ENCODE measurements around the gene KCNE1.
A peak's percentile ranks its signal among the peaks of the same experiment; 100 is the strongest.

The KCNE1 gene

DNA sequence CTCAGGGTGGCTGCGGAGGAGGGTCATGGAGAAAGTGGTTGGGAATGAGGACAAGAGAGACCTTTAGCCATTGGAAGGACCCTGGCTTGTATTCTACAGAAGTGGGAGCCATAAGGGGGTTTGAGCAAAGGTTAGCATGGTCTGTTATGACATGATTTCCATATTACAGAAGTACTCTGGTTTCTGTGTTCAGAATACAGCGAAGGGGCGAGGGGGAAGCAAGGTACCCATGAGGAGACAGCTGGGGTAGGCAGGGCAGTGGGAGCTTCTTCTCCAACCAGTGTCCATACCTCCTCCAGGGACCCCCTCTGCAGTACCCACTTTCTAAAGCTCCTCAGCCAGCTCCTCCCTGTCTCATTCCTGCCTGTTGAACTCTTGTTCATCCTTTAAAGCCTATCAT lies 21.9 kb upstream of the KCNE1 start:
- H3K27me3 ChIP-seq (ENCODE audit: control insufficient read depth, insufficient read depth, low read length) = no peaks in the 10 kb centered on the region
- H3K4me3 ChIP-seq (ENCODE audit: low read length) = no peak overlapping the region
- H3K9me3 ChIP-seq (ENCODE audit: control insufficient read depth, low read length) = no peaks in the 10 kb centered on the region
- no peaks in the 10 kb centered on the region for H3K4me1 ChIP-seq (ENCODE audit: control insufficient read depth, insufficient read depth, low read length)
- H3K36me3 ChIP-seq (ENCODE audit: control insufficient read depth, insufficient read depth, low read length) = no peaks in the 10 kb centered on the region
- no peak overlapping the region for H3K9ac ChIP-seq (ENCODE audit: low read length)

DNA sequence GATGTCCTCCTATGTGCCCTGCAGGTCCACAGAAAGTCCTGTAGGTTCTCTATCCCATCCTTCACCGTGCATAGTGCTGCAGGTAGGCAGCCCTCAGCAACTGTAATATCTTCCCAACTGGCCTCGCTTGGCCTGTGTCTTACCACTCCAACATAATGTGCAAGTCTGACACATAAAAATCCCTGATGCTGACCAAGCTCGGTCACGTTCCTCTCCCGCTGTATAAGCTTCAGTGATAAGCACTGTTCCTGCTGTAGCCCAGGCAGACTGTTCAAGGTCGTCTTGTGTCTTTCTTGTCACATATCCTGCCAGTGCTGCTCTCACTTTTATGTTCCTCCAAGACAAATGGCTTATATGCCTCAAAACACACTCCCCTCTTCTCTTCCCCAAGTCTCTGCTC lies 19.4 kb upstream of the KCNE1 start:
- Histone ChIP-seq H3K4me3 (ENCODE audit: low read length) (no peak overlapping the region), H3K27me3 (ENCODE audit: control insufficient read depth, insufficient read depth, low read length) (no peaks in the 10 kb centered on the region), H3K9ac (ENCODE audit: low read length) (no peak overlapping the region), H3K36me3 (ENCODE audit: control insufficient read depth, insufficient read depth, low read length) (no peaks in the 10 kb centered on the region), H3K4me1 (ENCODE audit: control insufficient read depth, insufficient read depth, low read length) (peaks cover 12% of the 10 kb centered on the region), H3K9me3 (ENCODE audit: control insufficient read depth, low read length) (no peaks in the 10 kb centered on the region)

DNA sequence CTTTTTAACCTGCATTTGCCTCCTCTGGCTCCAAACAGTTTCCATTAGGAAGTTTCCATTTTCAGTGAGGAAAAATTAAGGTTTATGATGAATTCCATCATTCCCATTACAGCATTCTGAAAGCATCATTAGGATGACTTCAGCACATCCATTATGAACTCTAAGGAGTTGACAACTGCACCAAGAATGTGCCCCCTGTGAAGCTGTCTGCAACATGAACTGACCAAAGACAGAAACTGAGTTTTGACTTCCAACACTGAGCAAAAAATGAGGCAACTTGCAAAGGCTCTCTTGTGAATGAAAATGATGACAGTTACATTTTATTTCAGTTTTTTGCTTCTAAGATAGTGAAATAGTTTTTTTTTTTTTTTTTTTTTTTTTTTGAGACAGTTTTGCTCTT lies 18.3 kb upstream of the KCNE1 start:
- no peaks in the 10 kb centered on the region for H3K9me3 ChIP-seq (ENCODE audit: control insufficient read depth, low read length)
- no peaks in the 10 kb centered on the region for H3K36me3 ChIP-seq (ENCODE audit: control insufficient read depth, insufficient read depth, low read length)
- no peak overlapping the region for H3K9ac ChIP-seq (ENCODE audit: low read length)
- peaks cover 14% of the 10 kb centered on the region for H3K4me1 ChIP-seq (ENCODE audit: control insufficient read depth, insufficient read depth, low read length)
- H3K27me3 ChIP-seq (ENCODE audit: control insufficient read depth, insufficient read depth, low read length) = no peaks in the 10 kb centered on the region
- no peak overlapping the region for H3K4me3 ChIP-seq (ENCODE audit: low read length)

DNA sequence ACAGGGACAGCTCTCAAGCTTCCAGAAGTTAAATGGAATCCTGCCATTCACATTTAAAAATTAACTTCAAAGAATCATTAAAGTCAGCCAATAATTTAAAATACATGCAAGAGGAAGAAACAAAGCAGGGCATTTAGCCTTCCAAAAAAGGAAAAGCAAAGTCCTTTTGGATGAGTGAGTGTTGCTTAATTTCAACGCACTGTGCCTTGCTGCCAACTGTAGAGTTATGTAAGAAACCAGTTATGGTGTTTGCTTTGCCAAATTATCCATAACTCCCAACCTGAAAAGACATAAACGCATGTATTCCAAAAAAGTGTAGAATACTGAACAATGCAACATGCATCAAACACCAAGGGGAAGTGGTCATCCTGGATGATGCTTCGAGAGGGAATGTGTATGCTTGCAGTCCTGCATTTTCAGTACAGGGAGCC lies 16.1 kb upstream of the KCNE1 start:
- H3K4me1 ChIP-seq (ENCODE audit: control insufficient read depth, insufficient read depth, low read length) = peaks cover 33% of the 10 kb centered on the region
- H3K27me3 ChIP-seq (ENCODE audit: control insufficient read depth, insufficient read depth, low read length) = no peaks in the 10 kb centered on the region
- no peaks in the 10 kb centered on the region for H3K9me3 ChIP-seq (ENCODE audit: control insufficient read depth, low read length)
- H3K4me3 ChIP-seq (ENCODE audit: low read length) = no peak overlapping the region
- H3K9ac ChIP-seq (ENCODE audit: low read length) = no peak overlapping the region
- no peaks in the 10 kb centered on the region for H3K36me3 ChIP-seq (ENCODE audit: control insufficient read depth, insufficient read depth, low read length)

DNA sequence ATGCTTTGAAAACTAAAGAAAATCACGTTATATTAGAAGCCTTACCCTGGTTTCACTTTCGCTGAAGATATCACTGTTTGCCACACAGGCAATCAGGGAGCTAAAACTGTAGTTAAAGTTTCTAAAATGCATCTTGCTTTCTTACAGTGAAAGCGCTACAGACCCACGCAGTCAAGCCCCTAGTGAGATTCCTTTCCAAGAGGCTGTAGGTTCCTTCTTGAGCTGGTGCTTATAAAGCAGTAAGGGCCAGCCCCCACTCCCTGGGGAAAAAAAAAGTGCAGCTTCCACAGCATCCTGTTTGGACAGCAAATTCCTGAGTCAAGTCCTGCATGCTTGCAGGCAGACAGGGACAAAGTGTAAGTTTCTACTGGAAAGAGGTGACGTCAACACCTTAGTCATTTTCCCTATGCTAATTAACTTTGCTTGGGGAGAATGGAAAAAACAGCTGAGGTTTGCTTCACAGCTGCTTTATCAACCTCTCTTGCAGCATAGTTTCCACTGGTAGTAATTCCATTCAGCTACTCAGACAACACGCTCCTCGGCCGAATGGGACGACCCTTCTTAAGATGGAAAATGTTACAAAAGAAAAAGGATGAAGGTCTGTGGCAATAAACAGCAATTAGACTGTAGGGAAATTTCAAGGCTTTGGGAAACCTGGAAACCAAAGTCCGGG lies 14.7 kb upstream of the KCNE1 start:
- H3K27me3 ChIP-seq (ENCODE audit: control insufficient read depth, insufficient read depth, low read length) = no peaks in the 10 kb centered on the region
- peak overlapping the region; percentile 82 for H3K4me3 ChIP-seq (ENCODE audit: low read length)
- peaks cover 47% of the 10 kb centered on the region for H3K4me1 ChIP-seq (ENCODE audit: control insufficient read depth, insufficient read depth, low read length)

GRCh38 chr21:34526241-34526617 lies 14.2 kb upstream of the KCNE1 start:
- Histone ChIP-seq H3K4me1 (ENCODE audit: control insufficient read depth, insufficient read depth, low read length) (peaks cover 52% of the 10 kb centered on the region), H3K9ac (ENCODE audit: low read length) (peak overlapping the region; percentile 99), H3K4me3 (ENCODE audit: low read length) (peak overlapping the region; percentile 82)

More for the DNA sequence above, 14.7 kb upstream of the KCNE1 start:
- Histone ChIP-seq H3K9ac (ENCODE audit: low read length) (peak overlapping the region; percentile 99), H3K36me3 (ENCODE audit: control insufficient read depth, insufficient read depth, low read length) (no peaks in the 10 kb centered on the region), H3K9me3 (ENCODE audit: control insufficient read depth, low read length) (no peaks in the 10 kb centered on the region)

GRCh38 chr21:34524646-34525601 lies 12.9 kb upstream of the KCNE1 start:
- Histone ChIP-seq H3K4me1 (ENCODE audit: control insufficient read depth, insufficient read depth, low read length) (peaks cover 60% of the 10 kb centered on the region), H3K36me3 (ENCODE audit: control insufficient read depth, insufficient read depth, low read length) (peaks cover 9% of the 10 kb centered on the region), H3K9me3 (ENCODE audit: control insufficient read depth, low read length) (no peaks in the 10 kb centered on the region), H3K27me3 (ENCODE audit: control insufficient read depth, insufficient read depth, low read length) (no peaks in the 10 kb centered on the region), H3K4me3 (ENCODE audit: low read length) (peak overlapping the region; percentile 4), H3K9ac (ENCODE audit: low read length) (peak overlapping the region; percentile 99)

More at GRCh38 chr21:34526241-34526617, 14.2 kb upstream of the KCNE1 start:
- H3K27me3 ChIP-seq (ENCODE audit: control insufficient read depth, insufficient read depth, low read length) = no peaks in the 10 kb centered on the region
- peaks cover 4% of the 10 kb centered on the region for H3K36me3 ChIP-seq (ENCODE audit: control insufficient read depth, insufficient read depth, low read length)
- H3K9me3 ChIP-seq (ENCODE audit: control insufficient read depth, low read length) = no peaks in the 10 kb centered on the region

DNA sequence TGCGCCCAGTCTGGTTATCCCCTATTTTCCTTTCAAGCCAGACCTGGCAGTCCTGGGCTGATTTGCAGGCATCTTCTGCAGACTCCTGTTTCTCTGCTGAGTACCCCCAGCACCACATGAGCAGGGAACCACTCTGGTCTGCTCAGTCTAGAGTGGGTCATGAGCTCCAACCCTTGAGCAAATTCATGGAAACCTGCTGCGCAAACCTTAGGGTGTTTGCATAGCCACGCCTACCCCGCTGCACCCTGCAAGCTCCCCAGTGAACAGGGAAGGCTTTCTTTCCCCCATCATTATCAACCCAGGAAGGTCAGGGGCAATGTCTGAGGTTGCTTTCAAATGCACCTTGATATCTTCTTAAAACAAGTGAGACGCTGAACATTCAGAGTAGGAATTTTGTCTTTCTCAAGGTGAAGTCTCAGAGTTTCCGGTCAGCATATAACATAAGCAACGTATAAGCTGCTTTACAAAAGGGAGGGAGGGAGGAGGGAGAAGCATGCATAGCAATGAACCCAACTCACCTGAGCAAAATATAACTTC lies 11.1 kb upstream of the KCNE1 start:
- no peaks in the 10 kb centered on the region for H3K9me3 ChIP-seq (ENCODE audit: control insufficient read depth, low read length)
- H3K36me3 ChIP-seq (ENCODE audit: control insufficient read depth, insufficient read depth, low read length) = peaks cover 12% of the 10 kb centered on the region
- H3K4me3 ChIP-seq (ENCODE audit: low read length) = no peak overlapping the region
- H3K27me3 ChIP-seq (ENCODE audit: control insufficient read depth, insufficient read depth, low read length) = no peaks in the 10 kb centered on the region
- peak overlapping the region; percentile 51 for H3K9ac ChIP-seq (ENCODE audit: low read length)
- H3K4me1 ChIP-seq (ENCODE audit: control insufficient read depth, insufficient read depth, low read length) = peaks cover 71% of the 10 kb centered on the region

GRCh38 chr21:34522284-34522683 lies 10.3 kb upstream of the KCNE1 start:
- H3K4me1 ChIP-seq (ENCODE audit: control insufficient read depth, insufficient read depth, low read length) = peaks cover 68% of the 10 kb centered on the region
- H3K4me3 ChIP-seq (ENCODE audit: low read length) = peak overlapping the region; percentile 0
- no peaks in the 10 kb centered on the region for H3K27me3 ChIP-seq (ENCODE audit: control insufficient read depth, insufficient read depth, low read length)
- peak overlapping the region; percentile 54 for H3K9ac ChIP-seq (ENCODE audit: low read length)
- peaks cover 12% of the 10 kb centered on the region for H3K36me3 ChIP-seq (ENCODE audit: control insufficient read depth, insufficient read depth, low read length)
- H3K9me3 ChIP-seq (ENCODE audit: control insufficient read depth, low read length) = no peaks in the 10 kb centered on the region

DNA sequence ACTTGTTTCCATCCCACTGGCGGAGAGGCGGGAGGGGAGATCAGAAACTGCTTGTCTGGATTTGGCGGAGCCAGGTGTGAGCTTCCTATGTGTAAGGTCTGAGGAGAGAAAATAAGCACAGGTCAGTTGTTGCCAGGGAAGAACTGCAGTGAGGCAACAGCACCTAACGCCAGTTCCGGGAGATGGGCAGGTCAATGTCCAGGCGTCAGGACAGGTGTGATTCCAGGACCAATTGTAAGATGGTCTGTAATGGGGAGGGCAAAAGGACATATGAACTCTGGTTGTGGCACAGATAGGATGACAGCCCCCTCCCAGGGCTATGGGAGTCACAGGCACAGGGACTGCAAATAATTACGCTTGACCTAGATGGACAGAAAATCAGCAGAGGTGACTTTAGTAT lies 9.6 kb upstream of the KCNE1 start:
- Histone ChIP-seq H3K9ac (ENCODE audit: low read length) (peak overlapping the region; percentile 54), H3K9me3 (ENCODE audit: control insufficient read depth, low read length) (no peaks in the 10 kb centered on the region), H3K27me3 (ENCODE audit: control insufficient read depth, insufficient read depth, low read length) (no peaks in the 10 kb centered on the region), H3K36me3 (ENCODE audit: control insufficient read depth, insufficient read depth, low read length) (peaks cover 12% of the 10 kb centered on the region), H3K4me3 (ENCODE audit: low read length) (peak overlapping the region; percentile 0), H3K4me1 (ENCODE audit: control insufficient read depth, insufficient read depth, low read length) (peaks cover 61% of the 10 kb centered on the region)

DNA sequence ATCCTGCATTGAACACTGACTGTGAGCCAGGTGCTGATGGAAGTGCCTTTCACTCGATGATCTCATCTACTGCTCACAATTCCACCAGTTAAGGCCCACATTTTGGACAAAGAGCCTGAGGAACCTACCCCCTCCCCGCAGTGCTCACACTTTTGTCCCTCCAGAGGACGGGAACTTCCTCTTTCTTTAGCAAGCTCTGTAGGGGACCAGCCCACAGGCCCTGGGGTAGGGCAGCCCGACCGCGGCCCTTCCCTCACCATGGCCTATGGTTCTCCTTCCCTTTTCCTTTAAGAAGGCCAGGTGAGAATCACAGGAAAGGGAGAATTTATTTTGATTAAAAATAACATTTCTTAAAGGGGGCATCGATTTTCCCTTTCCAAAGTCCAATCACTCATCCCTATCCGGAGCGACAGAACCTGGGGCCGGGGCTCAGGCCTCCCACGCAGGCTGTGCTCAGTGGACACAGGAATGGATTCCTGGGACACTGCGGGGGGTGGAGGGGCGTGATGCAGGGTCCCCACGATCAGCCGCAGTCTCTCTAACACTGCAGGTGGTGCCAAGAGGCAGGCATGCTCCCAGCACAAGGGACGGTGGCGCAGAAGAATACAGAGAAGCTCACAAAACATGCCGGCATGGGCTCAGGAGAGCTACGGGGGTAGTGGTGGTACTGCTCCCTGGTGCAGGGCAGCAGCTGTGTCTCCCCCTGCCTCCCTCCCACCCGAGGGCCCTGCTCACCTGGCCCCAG lies 8.9 kb upstream of the KCNE1 start:
- H3K9ac ChIP-seq (ENCODE audit: low read length) = peak overlapping the region; percentile 54
- no peak overlapping the region for H3K4me3 ChIP-seq (ENCODE audit: low read length)
- no peaks in the 10 kb centered on the region for H3K27me3 ChIP-seq (ENCODE audit: control insufficient read depth, insufficient read depth, low read length)
- peaks cover 12% of the 10 kb centered on the region for H3K36me3 ChIP-seq (ENCODE audit: control insufficient read depth, insufficient read depth, low read length)
- no peaks in the 10 kb centered on the region for H3K9me3 ChIP-seq (ENCODE audit: control insufficient read depth, low read length)
- peaks cover 58% of the 10 kb centered on the region for H3K4me1 ChIP-seq (ENCODE audit: control insufficient read depth, insufficient read depth, low read length)

All from mucosa of stomach (tissue), 1 donor.